ENCODE results near the gene CWC22.

- TF ChIP-seq CTCF (IDR thresholded peaks at IDR 0.05): no peak
- no peak for TF ChIP-seq POLR2AphosphoS5 (IDR thresholded peaks at IDR 0.05)
- TF ChIP-seq POLR2A (IDR thresholded peaks at IDR 0.05): no peak
Observed at GRCh38 chr2:180006231-180006630, 866 bp downstream of the CWC22 start.

Data from breast epithelium (tissue), 3 donors.